Measurements from ENCODE around the gene SORD.
"Not testable (repeated sequence)": the region's sequence is repeated elsewhere in the genome, so short reads cannot be mapped to it uniquely, and the experiment has no call there.

SORD gene
- 3.4 reads per million, percentile 13 among the genes with 10 or more reads in this experiment for total RNA-seq

GRCh38 chr15:45022871-45023658 is at the start of gene SORD:
Gene SORD, plus strand, starts transcription at chr15:45023195. Its CDS starts 89 bp downstream, at chr15:45023284.
- peak; percentile 84 for DNase-seq

DNA sequence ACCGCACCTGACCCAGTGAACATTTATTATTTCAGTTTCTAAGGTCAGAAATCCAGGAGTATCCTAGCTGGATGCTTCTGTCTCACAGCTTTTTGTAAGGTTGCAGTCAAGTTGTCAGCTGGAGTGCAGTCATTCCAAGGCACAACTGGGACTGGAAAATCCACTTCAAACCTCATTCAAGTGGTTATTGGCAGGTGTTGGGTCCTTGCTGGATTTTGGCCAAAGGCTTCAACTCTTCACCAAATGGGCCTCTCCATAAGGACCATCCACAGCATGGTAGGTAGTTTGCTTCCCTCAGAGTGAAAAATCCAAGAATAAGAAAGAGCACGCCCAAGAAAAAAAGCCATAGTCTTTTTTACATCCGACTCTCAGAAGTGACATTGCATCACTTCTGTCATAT is 46.8 kb upstream of the SORD start:
- not testable (repeated sequence) for DNase-seq

- not testable (repeated sequence) for DNase-seq
These were observed 45.2 kb upstream of the SORD start for GRCh38 chr15:44977781-44978180.

GRCh38 chr15:44979617-44980339 is 43.2 kb upstream of the SORD start:
- DNase-seq, result not testable (repeated sequence)

DNA sequence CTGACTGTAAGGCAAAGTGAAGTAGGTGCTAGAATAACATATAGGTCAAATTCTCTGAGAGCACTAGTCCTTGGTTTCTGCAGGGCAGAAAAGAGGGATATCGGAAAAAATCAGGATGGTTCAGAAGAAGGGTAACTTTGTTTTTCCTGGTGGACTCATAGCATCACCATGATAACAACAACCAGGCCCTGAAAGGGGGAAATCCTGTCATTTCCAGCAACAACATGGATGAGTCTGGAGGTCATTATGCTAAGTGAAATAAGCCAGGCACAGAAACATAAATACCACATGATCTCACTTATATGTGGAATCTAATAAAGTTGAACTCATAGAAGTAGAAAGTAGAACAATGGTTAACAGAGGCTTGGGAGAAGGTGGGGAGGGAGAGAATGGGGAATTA is 38.9 kb upstream of the SORD start:
- not testable (repeated sequence) for DNase-seq

DNA sequence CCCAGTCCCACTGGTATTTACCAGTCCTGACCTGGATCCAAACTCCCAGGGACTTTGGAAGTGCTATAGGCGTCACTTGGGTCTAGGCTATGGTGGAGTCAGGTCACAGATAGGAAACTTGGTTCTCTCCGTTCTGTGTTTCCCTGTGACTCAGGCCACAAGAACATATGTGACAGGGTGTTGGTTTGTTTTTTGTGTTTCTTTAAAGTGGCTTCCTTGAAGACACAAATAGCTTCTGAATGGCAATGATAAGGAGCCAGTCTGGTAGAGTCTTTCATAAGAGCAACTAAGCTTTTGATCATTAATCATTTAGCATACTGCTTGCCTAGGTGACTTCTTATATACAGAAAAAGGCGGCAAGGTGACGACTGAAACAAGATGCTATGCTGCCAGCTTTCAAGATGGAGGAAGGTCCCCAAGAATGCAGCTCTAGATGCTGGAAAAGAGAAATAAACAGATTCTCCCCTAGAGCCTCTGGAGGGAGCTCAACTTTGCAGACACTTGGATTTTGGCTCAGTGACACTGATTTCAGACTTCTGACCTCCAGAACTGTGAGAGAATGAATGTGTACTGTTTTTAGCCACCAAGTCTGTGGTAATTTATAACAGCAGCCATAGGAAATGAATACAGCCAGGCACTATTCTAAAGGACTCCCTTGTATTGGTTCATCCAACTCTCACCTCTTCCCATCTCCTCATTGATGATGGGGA is 36.5 kb upstream of the SORD start:
- not testable (repeated sequence) for DNase-seq

GRCh38 chr15:44987711-44988110 is 35.3 kb upstream of the SORD start:
- not testable (repeated sequence) for DNase-seq

- not testable (repeated sequence) for DNase-seq
These were observed 34.7 kb upstream of the SORD start for GRCh38 chr15:44988184-44988869.

GRCh38 chr15:44988870-44989219 is 34.1 kb upstream of the SORD start:
- not testable (repeated sequence) for DNase-seq

DNA sequence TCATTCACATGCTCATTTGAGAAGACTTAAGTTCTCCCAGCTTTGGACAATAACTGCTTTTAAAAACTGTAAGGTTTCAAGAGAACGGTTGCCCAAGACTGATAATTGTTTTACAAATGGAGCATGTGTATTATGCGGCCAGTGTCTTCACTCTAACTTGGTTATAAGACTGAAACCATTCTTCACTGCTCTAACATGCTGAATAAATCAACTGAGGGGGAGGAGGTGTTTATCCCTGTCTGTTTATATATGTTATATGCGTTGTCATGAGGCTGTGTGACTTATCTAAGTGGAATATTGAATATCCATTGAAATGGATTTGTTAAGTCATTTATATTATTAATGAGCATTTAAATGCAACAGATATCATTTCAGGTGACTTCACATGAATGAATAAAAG is 25.4 kb upstream of the SORD start:
- DNase-seq, result not testable (repeated sequence)

DNA sequence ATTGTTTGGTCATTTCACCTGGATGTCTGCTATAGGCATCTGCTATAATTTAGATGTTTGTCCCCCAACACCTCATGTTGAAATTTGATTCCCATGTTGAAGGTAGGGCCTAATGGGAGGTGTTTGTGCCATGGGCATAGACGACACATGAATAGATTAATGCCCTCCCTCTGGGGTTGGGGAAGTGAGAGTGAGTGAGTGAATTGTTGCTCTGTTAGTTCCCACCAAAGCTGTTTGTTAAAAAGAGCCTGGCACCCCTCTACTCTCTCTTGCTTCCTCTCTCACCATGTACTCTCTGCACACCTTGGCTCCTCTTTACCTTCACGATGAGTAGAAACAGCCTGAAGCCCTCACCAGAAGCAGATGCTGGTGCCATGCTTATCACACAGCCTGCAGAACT is 23.9 kb upstream of the SORD start:
- no peak for DNase-seq

DNA sequence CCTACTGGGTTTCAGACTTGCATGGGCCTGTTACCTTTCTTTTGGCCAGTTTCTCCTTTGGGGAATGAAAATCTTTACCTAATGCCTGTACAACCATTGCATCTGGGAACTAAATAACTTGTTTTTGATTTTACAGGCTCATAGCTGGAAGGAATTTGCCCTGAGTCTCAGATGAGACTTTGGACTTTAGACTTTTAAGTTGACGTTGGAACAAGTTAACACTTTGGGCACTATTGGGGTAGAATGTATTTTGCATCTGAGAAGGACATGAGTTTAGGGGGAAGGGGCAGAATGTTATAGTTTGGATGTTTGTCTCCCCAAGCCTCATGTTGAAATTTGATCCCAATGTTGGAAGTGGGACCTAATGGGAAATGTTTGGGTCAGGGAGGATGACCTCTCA is 21.8 kb upstream of the SORD start:
- DNase-seq, result not testable (repeated sequence)

DNA sequence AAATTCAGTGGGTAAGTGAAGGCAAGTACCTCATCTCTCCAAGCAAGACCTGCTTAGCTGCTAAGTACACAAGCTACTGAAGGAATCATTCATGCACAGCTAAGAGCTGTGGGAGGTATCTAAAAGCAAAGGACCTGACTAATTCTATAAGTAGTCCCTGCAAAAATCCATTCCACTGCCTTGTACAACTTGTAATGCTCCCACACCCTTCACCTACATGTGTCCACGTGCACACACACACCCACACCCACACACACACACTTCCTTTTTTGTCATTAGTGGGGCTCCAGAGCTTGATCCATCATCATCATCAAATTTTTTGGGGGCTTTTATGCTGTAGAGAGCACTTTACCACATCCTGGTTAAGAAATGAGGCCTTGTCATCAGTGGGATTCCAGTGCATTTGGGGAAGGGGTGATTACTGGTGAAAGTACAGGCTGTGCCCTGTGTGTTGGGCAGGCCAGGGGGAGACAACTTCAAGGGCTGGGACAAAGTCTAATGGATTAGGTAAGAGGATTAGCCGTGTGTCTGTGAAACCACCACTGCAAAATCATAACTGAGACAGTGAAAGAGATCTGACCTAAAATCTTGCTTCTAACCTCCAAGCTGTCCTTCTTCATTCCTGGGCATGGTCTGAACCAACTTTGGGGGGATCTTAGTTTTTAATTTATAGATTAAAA is 19.1 kb upstream of the SORD start:
- DNase-seq, result not testable (repeated sequence)

GRCh38 chr15:45004590-45005175 is 18.3 kb upstream of the SORD start:
- not testable (repeated sequence) for DNase-seq

DNA sequence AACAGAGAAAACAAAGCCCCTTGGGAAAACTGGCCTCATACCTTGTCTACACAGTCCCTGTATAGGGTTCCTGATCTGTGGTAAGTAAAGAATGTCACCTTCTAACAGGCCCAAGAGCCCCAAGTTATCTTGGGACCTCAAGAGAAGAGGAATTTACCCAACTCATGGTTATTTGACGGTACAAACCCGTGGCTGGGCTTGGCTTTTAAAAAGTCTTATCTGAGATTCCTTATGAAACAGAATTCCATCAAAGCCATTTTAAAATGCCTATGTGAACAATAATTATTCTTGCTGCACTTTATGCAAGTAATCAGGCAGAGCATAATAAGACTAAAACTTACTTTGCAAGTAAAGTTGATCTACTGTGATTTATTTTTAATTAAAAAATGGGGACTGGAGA is 13.9 kb upstream of the SORD start:
- DNase-seq, result no peak

DNA sequence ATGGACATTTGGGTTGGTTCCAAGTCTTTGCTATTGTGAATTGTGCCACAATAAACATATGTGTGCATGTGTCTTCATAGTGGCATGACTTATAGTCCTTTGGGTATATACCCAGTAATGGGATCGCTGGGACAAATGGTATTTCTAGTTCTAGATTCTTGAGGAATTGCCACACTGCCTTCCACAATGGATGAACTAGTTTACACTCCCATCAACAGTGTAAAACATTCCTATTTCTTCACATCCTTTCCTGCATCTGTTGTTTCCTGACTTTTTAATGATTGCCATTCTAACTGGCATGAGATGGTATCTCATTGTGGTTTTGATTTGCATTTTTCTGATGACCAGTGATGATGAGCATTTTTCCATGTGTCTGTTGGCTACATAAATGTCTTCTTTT is 7.9 kb upstream of the SORD start:
- DNase-seq, result not testable (repeated sequence)

DNA sequence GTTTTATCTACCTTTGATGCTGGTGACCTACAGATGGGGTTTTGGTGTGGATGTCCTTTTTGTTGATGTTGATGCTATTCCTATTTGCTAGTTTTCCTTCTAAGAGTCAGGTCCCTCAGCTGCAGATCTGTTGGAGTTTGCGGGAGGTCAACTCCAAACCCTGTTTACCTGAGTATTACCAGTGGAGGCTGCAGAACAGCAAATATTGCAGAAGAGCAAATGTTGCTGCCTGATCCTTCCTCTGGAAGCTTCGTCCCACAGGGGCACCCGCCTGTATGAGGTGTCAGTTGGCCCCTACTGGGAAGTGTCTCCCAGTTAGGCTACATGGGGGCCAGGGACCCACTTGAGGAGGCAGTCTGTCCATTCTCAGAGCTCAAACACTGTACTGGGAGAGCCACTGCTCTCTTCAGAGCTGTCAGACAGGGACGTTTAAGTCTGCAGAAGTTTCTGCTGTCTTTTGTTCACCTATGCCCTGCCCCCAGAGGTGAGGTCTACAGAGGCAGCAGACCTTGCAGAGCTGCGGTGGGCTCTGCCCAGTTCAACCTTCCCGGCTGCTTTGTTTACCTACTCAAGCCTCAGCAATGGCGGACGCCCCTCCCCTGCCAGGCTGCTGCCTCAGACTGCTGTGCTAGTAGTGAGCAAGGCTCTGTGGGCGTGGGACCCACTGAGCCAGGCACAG is 2.6 kb upstream of the SORD start:
- DNase-seq, result not testable (repeated sequence)

DNA sequence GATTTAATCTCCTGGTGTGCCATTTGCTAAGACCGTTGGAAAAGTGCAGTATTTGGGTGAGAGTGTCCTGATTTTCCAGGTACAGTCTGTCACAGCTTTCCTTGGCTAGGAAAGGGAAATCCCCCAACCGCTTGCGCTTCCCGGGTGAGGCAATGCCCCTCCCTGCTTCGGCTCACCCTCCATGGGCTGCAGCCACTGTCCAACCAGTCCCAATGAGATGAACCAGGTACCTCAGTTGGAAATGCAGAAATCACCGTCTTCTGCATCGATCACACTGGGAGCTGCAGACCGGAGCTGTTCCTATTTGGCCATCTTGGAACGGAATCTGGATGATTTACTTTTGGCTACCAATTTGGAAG is 2.1 kb upstream of the SORD start:
- DNase-seq, result not testable (repeated sequence)

- no peak for DNase-seq
These were observed 1.6 kb upstream of the SORD start for GRCh38 chr15:45021348-45021747.

GRCh38 chr15:45023659-45024225 is 747 bp downstream of the SORD start:
- no peak for DNase-seq

DNA sequence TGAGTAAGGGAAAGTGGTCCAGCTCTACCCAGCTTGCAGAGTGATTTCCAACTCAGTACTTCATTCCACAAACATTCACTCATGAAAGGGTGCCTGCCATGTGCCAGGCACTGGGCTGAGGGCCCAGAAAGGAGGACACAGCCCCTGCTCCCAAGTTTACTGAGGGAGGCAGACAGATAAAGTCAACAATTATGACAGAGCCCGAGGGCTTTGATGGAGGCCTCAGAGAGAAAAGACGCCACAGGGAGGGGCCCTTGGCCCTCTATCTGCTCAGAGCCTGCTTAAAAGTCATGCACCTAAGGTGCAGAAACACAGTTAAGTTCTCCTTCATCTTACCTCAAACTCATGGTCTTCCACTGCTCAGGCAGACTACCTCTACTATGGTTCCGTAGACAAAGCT is 1.7 kb downstream of the SORD start:
- not testable (repeated sequence) for DNase-seq

All from effector CD4-positive, alpha-beta T cell (primary cell).